Cardiac fibroblast (primary cell): ENCODE data around the gene SLC2A4RG.

Source experiments
- DNase-seq, 2 donors: peaks; one replicate each; pipeline versions ENCODE4 v3.0.0 to v3.0.0-alpha.2; 2010; ENCODE audit warnings: low read depth in 2 of 2
- H3K4me3 ChIP-seq, 2 donors: replicated peaks in 1 of 2; 1 replicate in 1 of 2; 2 replicates in 1 of 2; pipeline ENCODE4 v1.5.1; 2011; ENCODE audit warnings: low read depth in 2 of 2, low read length in 2 of 2, mild to moderate bottlenecking in 2 of 2, moderate library complexity in 1 of 2
- TF ChIP-seq, protein P1 (sequence below): IDR thresholded peaks from one replicate; pipeline ENCODE4 v1.5.1; 2011; ENCODE audit warnings: low read depth, mild to moderate bottlenecking, low read length, inconsistent platforms

Gene SLC2A4RG

DNA sequence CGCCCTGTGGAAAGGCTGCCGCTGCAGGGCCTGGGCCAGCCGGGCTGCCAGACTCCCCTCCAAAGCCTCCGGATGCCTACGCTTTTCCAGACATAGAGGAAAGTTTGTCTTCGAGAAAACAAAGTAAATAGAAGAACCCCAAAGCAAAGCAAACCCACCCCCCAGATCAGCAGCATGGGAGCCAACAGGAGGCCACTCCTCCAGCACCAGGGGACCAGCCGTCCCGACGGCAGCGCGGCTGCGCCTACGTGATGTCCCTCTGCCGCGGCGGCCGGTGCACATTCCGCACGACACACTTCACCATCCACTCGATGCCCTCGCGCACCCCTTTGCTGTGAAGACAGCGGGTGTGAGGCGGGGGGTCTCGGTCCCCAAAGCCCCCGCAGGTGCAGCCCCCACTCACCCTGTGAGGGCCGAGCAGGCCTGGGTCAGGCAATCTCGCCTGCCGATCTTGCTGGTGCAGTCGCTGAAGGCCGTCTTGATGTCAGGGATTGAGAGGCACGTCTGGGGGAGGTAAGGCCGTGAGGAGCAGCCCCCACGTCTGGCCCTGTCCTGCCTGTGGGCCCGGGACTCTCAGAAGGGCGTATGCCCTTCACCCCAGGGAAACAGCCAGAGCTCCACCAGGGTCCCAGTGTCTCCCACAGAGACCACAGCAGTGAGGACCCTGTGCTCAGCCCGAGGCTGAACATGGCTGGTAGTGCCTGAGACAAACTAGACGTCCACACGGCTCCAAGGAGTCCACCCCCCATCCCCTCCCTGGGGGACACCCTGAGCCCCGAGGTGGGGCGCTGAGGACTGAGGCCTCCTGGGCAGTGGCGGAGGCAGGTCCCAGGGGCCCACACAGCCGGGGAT is 39.2 kb upstream of the SLC2A4RG start:
- no peak overlapping the region for H3K4me3 ChIP-seq
- TF ChIP-seq, protein P1, sequence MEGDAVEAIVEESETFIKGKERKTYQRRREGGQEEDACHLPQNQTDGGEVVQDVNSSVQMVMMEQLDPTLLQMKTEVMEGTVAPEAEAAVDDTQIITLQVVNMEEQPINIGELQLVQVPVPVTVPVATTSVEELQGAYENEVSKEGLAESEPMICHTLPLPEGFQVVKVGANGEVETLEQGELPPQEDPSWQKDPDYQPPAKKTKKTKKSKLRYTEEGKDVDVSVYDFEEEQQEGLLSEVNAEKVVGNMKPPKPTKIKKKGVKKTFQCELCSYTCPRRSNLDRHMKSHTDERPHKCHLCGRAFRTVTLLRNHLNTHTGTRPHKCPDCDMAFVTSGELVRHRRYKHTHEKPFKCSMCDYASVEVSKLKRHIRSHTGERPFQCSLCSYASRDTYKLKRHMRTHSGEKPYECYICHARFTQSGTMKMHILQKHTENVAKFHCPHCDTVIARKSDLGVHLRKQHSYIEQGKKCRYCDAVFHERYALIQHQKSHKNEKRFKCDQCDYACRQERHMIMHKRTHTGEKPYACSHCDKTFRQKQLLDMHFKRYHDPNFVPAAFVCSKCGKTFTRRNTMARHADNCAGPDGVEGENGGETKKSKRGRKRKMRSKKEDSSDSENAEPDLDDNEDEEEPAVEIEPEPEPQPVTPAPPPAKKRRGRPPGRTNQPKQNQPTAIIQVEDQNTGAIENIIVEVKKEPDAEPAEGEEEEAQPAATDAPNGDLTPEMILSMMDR, result no peak
- DNase-seq, result no peak

DNA sequence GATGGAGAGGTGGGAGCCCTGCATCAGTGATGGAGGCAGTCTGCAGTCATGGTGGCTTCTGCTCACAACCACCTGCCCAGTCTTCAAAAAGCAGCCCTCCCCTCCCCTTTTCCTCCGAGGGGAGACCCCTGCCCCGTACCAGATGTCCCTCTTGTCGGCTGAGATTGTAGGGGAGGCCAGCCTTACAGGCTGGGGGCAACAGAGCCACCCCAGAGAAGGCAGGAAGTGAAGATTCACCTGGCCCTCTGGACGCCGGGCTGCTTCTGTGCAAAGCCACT is 38.6 kb upstream of the SLC2A4RG start:
- no peak for DNase-seq
- no peak overlapping the region for H3K4me3 ChIP-seq
- TF ChIP-seq, protein P1, result no peak

DNA sequence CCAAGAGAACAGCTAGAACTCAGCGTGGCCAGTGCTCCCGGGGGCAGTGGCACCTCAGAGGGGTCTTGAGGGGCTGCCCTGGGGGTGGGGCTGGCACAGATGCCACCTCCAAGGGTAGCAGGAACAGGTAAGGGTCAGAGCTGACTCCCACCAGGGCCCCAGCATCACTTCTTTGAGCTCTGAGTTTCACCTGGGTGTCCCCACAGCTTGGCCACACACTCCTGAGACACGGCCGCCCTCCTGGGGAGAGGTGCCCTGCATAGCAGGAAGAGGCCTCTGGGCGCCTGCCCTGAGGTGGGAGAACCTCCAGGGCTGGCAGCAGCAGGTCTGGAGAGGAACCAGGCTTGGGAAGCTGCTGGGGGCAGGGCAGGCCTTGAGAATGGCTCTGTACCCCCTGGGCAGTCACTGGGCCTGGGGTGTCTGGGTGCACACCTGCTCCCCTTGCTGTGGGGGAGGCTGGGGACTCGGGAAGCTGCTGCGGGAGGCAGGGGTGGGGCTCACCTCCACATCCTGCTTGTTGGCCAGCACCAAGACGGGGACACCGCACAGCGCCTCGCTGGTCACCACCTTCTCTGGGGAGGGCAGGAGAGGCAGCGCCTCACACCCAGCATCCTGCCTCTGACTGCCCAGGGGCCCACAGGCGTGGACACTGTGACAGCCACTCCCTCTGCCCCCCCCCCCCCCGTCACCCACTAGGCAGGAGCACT is 38.1 kb upstream of the SLC2A4RG start:
- TF ChIP-seq, protein P1, result no peak
- DNase-seq, result no peak
- H3K4me3 ChIP-seq, result no peak overlapping the region

DNA sequence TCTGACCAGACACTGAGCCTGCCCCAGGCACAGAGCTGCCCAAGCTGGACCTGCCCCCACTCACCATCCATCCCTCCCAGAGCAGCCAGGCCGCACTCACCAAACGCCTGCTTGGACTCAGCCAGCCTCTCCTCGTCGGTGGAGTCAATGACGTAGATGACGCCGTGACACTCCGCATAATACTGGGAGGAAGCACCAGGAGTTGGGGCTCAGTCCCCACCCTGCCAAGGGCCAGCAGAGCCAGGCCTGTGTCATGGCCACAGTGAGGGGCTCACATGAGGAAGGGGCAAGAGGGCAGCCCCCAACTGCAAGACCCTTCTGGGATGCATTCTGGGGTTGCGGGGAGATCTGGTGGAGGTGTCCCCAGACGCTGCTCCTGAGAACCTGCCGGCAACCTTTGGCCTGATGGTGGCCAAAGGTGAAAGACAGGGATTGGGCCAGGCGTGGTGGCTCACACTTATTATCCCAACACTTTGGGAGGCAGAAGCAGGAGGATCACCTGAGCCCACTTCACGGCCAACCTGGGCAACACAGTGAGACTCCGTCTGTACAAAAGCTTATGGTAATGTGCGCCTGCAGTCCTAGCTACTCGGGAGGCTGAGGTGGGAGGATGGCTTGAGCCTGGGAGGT is 37.4 kb upstream of the SLC2A4RG start:
- DNase-seq, result no peak
- H3K4me3 ChIP-seq, result no peak overlapping the region
- TF ChIP-seq, protein P1, result no peak

DNA sequence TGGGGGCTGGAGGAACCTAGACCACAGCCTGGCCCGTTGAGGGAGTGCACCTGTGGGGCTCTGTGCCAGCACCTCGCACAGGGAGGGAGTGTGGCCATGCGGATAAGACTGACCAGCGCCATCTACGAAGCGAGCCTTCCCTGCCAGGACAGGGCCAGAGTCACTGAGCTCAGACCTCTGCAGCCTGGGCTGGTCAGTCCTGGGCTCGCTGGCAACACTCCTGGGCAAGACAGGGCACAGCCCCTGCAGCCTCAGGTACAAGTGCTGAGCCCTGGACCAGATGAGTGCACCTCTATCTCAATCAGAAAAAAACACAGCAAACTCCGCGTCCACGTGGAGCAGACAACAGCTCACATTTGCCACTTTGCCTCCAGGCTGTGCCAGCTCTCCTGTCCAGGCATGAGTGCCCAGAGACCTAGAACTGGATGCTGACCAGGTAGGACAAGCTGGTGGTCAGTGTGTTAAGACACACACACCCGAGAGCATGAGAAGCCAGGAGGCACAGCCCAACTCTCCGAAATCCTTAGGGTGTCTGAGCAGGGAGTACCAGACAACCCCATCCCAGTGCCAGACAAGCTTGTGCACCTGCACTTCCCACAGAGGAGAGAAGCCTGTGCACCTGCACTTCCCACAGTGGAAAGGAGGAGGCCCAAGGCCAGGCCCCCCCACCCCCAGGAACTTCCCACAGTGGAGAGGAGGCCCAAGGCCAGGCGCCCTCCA is 36.7 kb upstream of the SLC2A4RG start:
- TF ChIP-seq, protein P1, result no peak
- H3K4me3 ChIP-seq, result no peak overlapping the region
- no peak for DNase-seq

DNA sequence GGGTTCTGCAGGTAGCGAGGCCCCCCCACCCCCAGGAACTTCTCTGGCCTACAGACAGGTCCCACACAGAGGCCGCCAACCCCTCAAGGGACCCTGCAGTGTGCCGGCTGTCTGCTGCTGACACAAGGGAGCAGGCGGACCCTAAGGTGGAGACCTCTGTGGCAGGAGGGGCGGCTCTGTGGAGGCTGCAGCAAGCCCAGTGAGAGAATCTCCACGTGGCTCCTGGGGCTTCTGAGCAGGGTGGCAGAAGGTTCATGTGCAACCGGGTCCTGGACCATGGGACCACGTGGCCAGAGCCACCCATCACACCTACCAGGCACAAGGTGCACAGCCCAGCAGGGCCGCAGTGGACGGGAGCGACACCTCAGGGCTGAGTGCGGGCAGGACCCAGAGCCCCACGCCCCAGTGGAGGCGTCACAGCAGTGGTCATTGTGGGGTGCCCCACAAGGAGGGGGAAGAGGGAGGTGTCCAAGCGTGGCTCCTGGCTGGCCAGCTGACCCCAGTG is 36.1 kb upstream of the SLC2A4RG start:
- no peak overlapping the region for H3K4me3 ChIP-seq
- DNase-seq, result no peak
- TF ChIP-seq, protein P1, result no peak
